HEK293 (cell line): ENCODE data around the gene PYCR2.
A peak's percentile ranks its signal among the peaks of the same experiment; 100 is the strongest.

Experiments
- CTCF ChIA-PET: fragments of 350-600 bp; formaldehyde crosslinking; extraction: SDS; loops from one replicate; lab custom pipeline; 2021; ENCODE audit warnings: antibody characterized with exemption; lab: Yijun Ruan, JAX
- POLR2A ChIA-PET: fragments of 300-600 bp; formaldehyde crosslinking; extraction: SDS; loops from one replicate; lab custom pipeline; 2020; ENCODE audit warnings: antibody characterized with exemption, inconsistent platforms; lab: Yijun Ruan, JAX
- H3K27ac ChIP-seq: fragments of 200-500 bp; sonication (Bioruptor generic); 2 replicates; pipeline ENCODE4 v1.5.1; 2014; ENCODE audit warnings: low read depth, low read length, control low read depth, inconsistent platforms; ENCODE audit errors: extremely low read depth
- H3K36me3 ChIP-seq, 2 experiments: fragments of 200-500 bp in 1 of 2; sonication (Bioruptor generic) in 1 of 2; 1 replicate in 1 of 2; 2 replicates in 1 of 2; pipeline ENCODE4 v1.5.1; 2014 to 2017; ENCODE audit warnings: inconsistent platforms in 2 of 2, low read length in 2 of 2; ENCODE audit not compliant: control insufficient read depth in 2 of 2, insufficient read depth in 1 of 2
- H3K4me1 ChIP-seq: fragments of 200-500 bp; sonication (Bioruptor generic); 2 replicates; pipeline ENCODE4 v1.5.1; 2014; ENCODE audit warnings: mild to moderate bottlenecking, low read length, inconsistent platforms; ENCODE audit not compliant: control insufficient read depth, insufficient read depth
- H3K4me3 ChIP-seq: 2 replicates; pipeline ENCODE4 v1.5.1; 2011; ENCODE audit warnings: low read depth, mild to moderate bottlenecking, control low read depth, low read length, moderate library complexity
- H3K9me3 ChIP-seq: fragments of 200-500 bp; sonication (Bioruptor generic); 2 replicates; pipeline ENCODE4 v1.5.1; 2014; ENCODE audit warnings: low read depth, low read length, inconsistent platforms; ENCODE audit not compliant: control insufficient read depth, insufficient read depth
- FEZF1 ChIP-seq: fragments of 450-650 bp; formaldehyde crosslinking; IDR thresholded peaks from 2 replicates; pipeline ENCODE4 v1.5.1; 2016; ENCODE audit warnings: missing biosample characterization, missing genetic modification characterization
- GLI2 ChIP-seq: fragments of 450-650 bp; formaldehyde crosslinking; IDR thresholded peaks from 2 replicates; pipeline ENCODE4; 2017; ENCODE audit warnings: missing biosample characterization, missing genetic modification characterization, low read depth, borderline replicate concordance
- HOXC10 ChIP-seq: sonication (generic); formaldehyde crosslinking; IDR thresholded peaks from 2 replicates; pipeline ENCODE4 v1.8.1; 2023; ENCODE audit warnings: mild to moderate bottlenecking, missing genetic modification reagents
- KLF8 ChIP-seq: fragments of 450-650 bp; formaldehyde crosslinking; IDR thresholded peaks from 2 replicates; pipeline ENCODE4 v1.5.1; 2016; ENCODE audit warnings: missing biosample characterization, missing genetic modification characterization
- OSR2 ChIP-seq: fragments of 450-650 bp; formaldehyde crosslinking; IDR thresholded peaks from 2 replicates; pipeline ENCODE4 v1.5.1; 2016; ENCODE audit warnings: missing biosample characterization, missing genetic modification characterization
- REPIN1 ChIP-seq: fragments of 450-650 bp; formaldehyde crosslinking; IDR thresholded peaks from 2 replicates; pipeline ENCODE4 v1.5.1; 2017; ENCODE audit warnings: missing biosample characterization, missing genetic modification characterization, low read depth
- SCRT1 ChIP-seq: fragments of 450-650 bp; formaldehyde crosslinking; IDR thresholded peaks from 2 replicates; pipeline ENCODE4 v1.5.1; 2016; ENCODE audit warnings: missing biosample characterization, missing genetic modification characterization, borderline replicate concordance
- SCRT2 ChIP-seq: fragments of 450-650 bp; formaldehyde crosslinking; IDR thresholded peaks from 2 replicates; pipeline ENCODE4 v1.5.1; 2016; ENCODE audit warnings: missing biosample characterization, missing genetic modification characterization
- ZBTB17 ChIP-seq: fragments of 450-650 bp; formaldehyde crosslinking; IDR thresholded peaks from 2 replicates; pipeline ENCODE4 v1.5.1; 2016; ENCODE audit warnings: missing biosample characterization, missing genetic modification characterization
- ZBTB20 ChIP-seq: fragments of 450-650 bp; formaldehyde crosslinking; IDR thresholded peaks from 2 replicates; pipeline ENCODE4 v1.5.1; 2016; ENCODE audit warnings: missing biosample characterization, missing genetic modification characterization
- ZFHX2 ChIP-seq: fragments of 450-650 bp; formaldehyde crosslinking; conservative IDR thresholded peaks from 2 replicates; pipeline ENCODE4 v1.5.1; 2016; ENCODE audit warnings: missing biosample characterization, missing genetic modification characterization
- ZNF121 ChIP-seq: fragments of 450-650 bp; formaldehyde crosslinking; IDR thresholded peaks from 2 replicates; pipeline ENCODE4 v1.5.1; 2016; ENCODE audit warnings: missing biosample characterization, missing genetic modification characterization
- ZNF140 ChIP-seq: fragments of 450-650 bp; formaldehyde crosslinking; IDR thresholded peaks from 2 replicates; pipeline ENCODE4 v1.5.1; 2016; ENCODE audit warnings: missing biosample characterization, missing genetic modification characterization
- ZNF18 ChIP-seq: fragments of 450-650 bp; formaldehyde crosslinking; IDR thresholded peaks from 2 replicates; pipeline ENCODE4 v1.5.1; 2016; ENCODE audit warnings: missing biosample characterization, missing genetic modification characterization
- ZNF311 ChIP-seq: fragments of 450-650 bp; formaldehyde crosslinking; IDR thresholded peaks from 2 replicates; pipeline ENCODE4 v1.5.1; 2017; ENCODE audit warnings: missing biosample characterization, missing genetic modification characterization, borderline replicate concordance
- ZNF394 ChIP-seq: fragments of 450-650 bp; formaldehyde crosslinking; IDR thresholded peaks from 2 replicates; pipeline ENCODE4 v1.5.1; 2016; ENCODE audit warnings: missing biosample characterization, missing genetic modification characterization, mild to moderate bottlenecking, moderate library complexity, borderline replicate concordance
- ZNF530 ChIP-seq: fragments of 450-650 bp; formaldehyde crosslinking; IDR thresholded peaks from 2 replicates; pipeline ENCODE4 v1.5.1; 2016; ENCODE audit warnings: low read depth, missing biosample characterization, missing genetic modification characterization
- ZNF843 ChIP-seq: fragments of 450-650 bp; formaldehyde crosslinking; IDR thresholded peaks from 2 replicates; pipeline ENCODE4 v1.5.1; 2016; ENCODE audit warnings: missing biosample characterization, missing genetic modification characterization

The PYCR2 gene

GRCh38 chr1:225917536-225917935 is 6.5 kb downstream of the PYCR2 start:
- CTCF ChIA-PET, result interaction anchor here (0.7 kb wide), 1 partner anchor 443 kb away, joined by 3 read pairs; no protein-coding TSS in a partner anchor

GRCh38 chr1:225917101-225917500 is 6.9 kb downstream of the PYCR2 start:
- POLR2A ChIA-PET, result interaction anchor here (1.1 kb wide), 1 partner anchor 13 kb away, joined by 3 read pairs; no protein-coding TSS in a partner anchor
- TF ChIP-seq FEZF1 (tag by site-specific recombination) (no peak), ZNF311 (tag by site-specific recombination) (no peak), ZBTB17 (tag by site-specific recombination) (peak; percentile 26; the same call in 1 of the 2 replicates), ZNF843 (tag by site-specific recombination) (no peak), ZNF18 (no peak)
- Histone ChIP-seq H3K4me3 (no peak overlapping the region), H3K9me3 (no peaks in the 10 kb centered on the region), H3K36me3 (peaks cover 25 to 65% of the 10 kb centered on the region in 2 experiments), H3K4me1 (no peaks in the 10 kb centered on the region), H3K27ac (no peak overlapping the region)
- CTCF ChIA-PET, result interaction anchor here (1.0 kb wide), 1 partner anchor 70 kb away, joined by 4 read pairs; no protein-coding TSS in a partner anchor

More at GRCh38 chr1:225917536-225917935, 6.5 kb downstream of the PYCR2 start:
- POLR2A ChIA-PET, result interaction anchor here (1.1 kb wide), 1 partner anchor 13 kb away, joined by 3 read pairs; no protein-coding TSS in a partner anchor
- Histone ChIP-seq H3K36me3 (peaks cover 25 to 69% of the 10 kb centered on the region in 2 experiments), H3K27ac (no peak overlapping the region), H3K4me1 (no peaks in the 10 kb centered on the region), H3K9me3 (no peaks in the 10 kb centered on the region), H3K4me3 (no peak overlapping the region)
- no peak for TF ChIP-seq GLI2 (tag by site-specific recombination)
- peak; percentile 37 for TF ChIP-seq ZFHX2 (tag by site-specific recombination)
- TF ChIP-seq ZNF121 (tag by site-specific recombination), result peak; percentile 68; the same call in 1 of the 2 replicates
- TF ChIP-seq, all 188 proteins: peak for 2

- CTCF ChIA-PET, result interaction anchor here (0.6 to 9.1 kb wide), 4 partner anchors 11 to 439 kb away, joined by 3 to 84 read pairs (median 3); partner anchors contain the start of genes LEFTY1 and SRP9
- TF ChIP-seq OSR2, result 0 out of 2 replicates have a peak, but pooled peaks have one; percentile 13
- TF ChIP-seq HOXC10 (CRISPR knock-in tag), result 0 out of 2 replicates have a peak, but pooled peaks have one; percentile 33
- peak; percentile 64; the same call in 1 of the 2 replicates for TF ChIP-seq ZNF394 (tag by site-specific recombination)
- TF ChIP-seq ZNF530 (tag by site-specific recombination), result no peak
- TF ChIP-seq ZNF140, result peak; percentile 60; the same call in 1 of the 2 replicates
- TF ChIP-seq KLF8 (tag by site-specific recombination), result no peak
- peak; percentile 48 for TF ChIP-seq SCRT2 (tag by site-specific recombination)
- peak; percentile 56; the same call in 1 of the 2 replicates for TF ChIP-seq SCRT1 (tag by site-specific recombination)
- TF ChIP-seq REPIN1 (tag by site-specific recombination), result no peak
- TF ChIP-seq ZBTB20, result peak; percentile 69
Observed at GRCh38 chr1:225915538-225915991, 8.5 kb downstream of the PYCR2 start.

More at GRCh38 chr1:225915538-225915991, 8.5 kb downstream of the PYCR2 start:
- no peaks in the 10 kb centered on the region for H3K9me3 ChIP-seq
- no peak overlapping the region for H3K4me3 ChIP-seq
- H3K27ac ChIP-seq, result no peak overlapping the region
- no peaks in the 10 kb centered on the region for H3K4me1 ChIP-seq
- POLR2A ChIA-PET, result interaction anchor here (0.8 to 1.3 kb wide), 2 partner anchors 9 to 33 kb away, joined by 3 to 4 read pairs; partner anchors contain the start of genes PYCR2 and TMEM63A
- peaks cover 23 to 49% of the 10 kb centered on the region in 2 experiments for H3K36me3 ChIP-seq
